ENCODE measurements around the gene NBPF1. TPM values are rescaled to one million over a fixed set of nuclear protein-coding genes. Genes with fewer than 3 reads are reported as not detected.

NBPF1 gene
- total and polyA plus RNA-seq, 2 donors (not counting 3 experiments of a cell fraction or from before 2014, with no cell fraction given) = 23.0 to 58.4 TPM

- Histone ChIP-seq H3K27ac (ENCODE audit: insufficient read depth, low read depth, low read length) (no peak overlapping the region), H4K20me1 (replicated peaks; ENCODE audit: control insufficient read depth, extremely low read depth, insufficient read depth, low read length) (no peaks in the 10 kb centered on the region), H3K79me2 (ENCODE audit: control insufficient read depth, insufficient read depth, low read length) (peaks cover 6% of the 10 kb centered on the region), H2AFZ (ENCODE audit: low read depth, low read length) (peak overlapping the region; percentile 18), H3K27me3 (ENCODE audit: control insufficient read depth in 2 of 2, insufficient read depth in 2 of 2, low read length in 2 of 2) (no peaks in the 10 kb centered on the region), H3K4me2 (ENCODE audit: insufficient read depth, low read length) (peak overlapping the region; percentile 72), H3K4me1 (ENCODE audit: control insufficient read depth, extremely low read depth, insufficient read depth, low read length) (peaks cover 12% of the 10 kb centered on the region), H3K36me3 (ENCODE audit: control insufficient read depth in 2 of 2, extremely low read depth in 1 of 2, insufficient read depth in 2 of 2, low read length in 2 of 2) (peaks cover 0 to 10% of the 10 kb centered on the region in 2 experiments), H3K9ac (replicated peaks; ENCODE audit: extremely low read depth, insufficient read depth, low read length) (no peak overlapping the region), H3K9me3 (replicated peaks; ENCODE audit: control insufficient read depth, insufficient read depth, low read length) (no peaks in the 10 kb centered on the region), H3K4me3 (replicated peaks in 1 of 3; ENCODE audit: insufficient read depth in 1 of 3, low read depth in 1 of 3, low read length in 3 of 3) (no peak overlapping the region), H3K9me1 (replicated peaks; ENCODE audit: control insufficient read depth, extremely low read depth, insufficient read depth, low read length) (no peaks in the 10 kb centered on the region)
- ChIA-PET POLR2A (no interaction called here), CTCF (interaction anchor here (0.9 to 4.8 kb wide), 3 partner anchors 10 to 337 kb away, joined by 4 to 47 read pairs (median 6); no protein-coding TSS in a partner anchor)
- BruUV-seq (replicated peaks) = no TSS peak
- intact Hi-C loops (cut with micrococcal nuclease) (no loop called here), dilution Hi-C loops (cut with MboI; ENCODE audit: extremely low pct_ligation_motif_present, low sequenced_read_pairs) (no loop called here)
- FAIRE-seq (no peak), DNase-seq (ENCODE audit: low read depth, low spot score) (no peak)
- no peak for TF ChIP-seq POLR2A (IDR thresholded peaks at IDR 0.05; ENCODE audit: low read depth, low read length)
- peak; percentile 17 for TF ChIP-seq EZH2 (IDR thresholded peaks at IDR 0.05; ENCODE audit: borderline replicate concordance, low read depth, low read length, severe bottlenecking)
- TF ChIP-seq MYC (IDR thresholded peaks at IDR 0.05; ENCODE audit: low read depth, low read length) = no peak
- no peak for TF ChIP-seq MAX (IDR thresholded peaks at IDR 0.05; ENCODE audit: insufficient read depth, insufficient read length)
- no peak for TF ChIP-seq FOS (IDR thresholded peaks at IDR 0.05; ENCODE audit: borderline replicate concordance, insufficient read depth, low read length)
- TF ChIP-seq POLR2AphosphoS5 (IDR thresholded peaks at IDR 0.05; ENCODE audit: insufficient read depth, low read depth, low read length) = no peak
Measured at GRCh38 chr1:16614361-16615252, 1.2 kb upstream of the NBPF1 start.
